Measurements from ENCODE around the gene MGAT3. TPM values are rescaled to one million over a fixed set of nuclear protein-coding genes. Genes with fewer than 3 reads are reported as not detected.

MGAT3 gene
- total and polyA plus RNA-seq, 2 of the 8 experiments (the other 6 are each of a cell fraction or from before 2014, with no cell fraction given): 4.3 to 9.2 TPM

DNA sequence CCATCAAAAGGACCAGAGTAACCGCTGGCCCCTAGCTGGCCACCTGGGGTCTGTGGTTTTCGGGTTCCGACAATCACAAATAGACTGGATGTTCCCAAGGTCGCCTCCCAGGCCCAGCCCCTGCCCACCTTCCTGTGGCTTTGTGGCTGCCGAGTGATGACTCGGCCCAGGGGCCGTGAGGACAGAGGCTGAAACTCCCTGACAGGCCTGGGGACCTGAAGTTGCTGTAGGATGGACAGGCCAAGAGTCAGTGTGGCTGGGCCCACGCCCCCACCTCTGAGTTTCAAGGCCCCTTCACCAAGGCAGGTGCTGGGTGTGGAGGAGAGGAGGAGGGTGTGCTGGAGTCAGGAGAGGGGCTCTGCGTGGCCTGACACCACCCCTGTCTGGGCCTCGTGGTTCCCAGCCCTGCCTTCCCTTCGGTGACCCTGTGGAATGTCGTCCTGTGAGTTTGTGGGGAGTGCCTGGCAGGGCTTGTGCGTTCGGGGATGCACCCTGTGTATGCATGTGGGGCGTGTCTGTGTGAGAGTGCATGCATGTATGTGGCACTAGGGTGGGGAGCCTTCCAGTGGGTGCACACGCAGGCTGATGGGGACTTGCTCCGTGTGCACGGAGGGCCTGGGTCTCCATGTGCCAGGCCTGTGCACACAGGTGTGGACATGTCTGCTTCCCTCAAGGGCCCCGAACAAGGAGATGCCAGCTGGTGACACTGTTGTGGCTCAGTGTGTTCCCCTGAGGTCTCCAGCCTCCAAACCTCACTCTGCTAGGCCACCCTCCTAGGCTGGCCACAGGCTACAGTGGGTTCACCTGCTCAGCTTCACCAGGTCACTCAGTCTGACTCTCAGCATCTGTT lies 8.4 kb upstream of the MGAT3 start (continued):
- TF ChIP-seq RNF2 (IDR thresholded peaks at IDR 0.05; ENCODE audit: borderline replicate concordance, low read depth, low read length, missing control alignments, poor library complexity, severe bottlenecking) (no peak), POLR2AphosphoS5 (IDR thresholded peaks at IDR 0.05; ENCODE audit: low read depth, low read length) (no peak), BCL11A (IDR thresholded peaks at IDR 0.05; ENCODE audit: low read depth in 2 of 2, low read length in 2 of 2) (no peak)

Measured in H1 (cell line).